Large intestine (tissue), 3 donors: ENCODE measurements around the gene SEPTIN5. TPM values are rescaled to one million over a fixed set of nuclear protein-coding genes. Genes with fewer than 3 reads are reported as not detected.
"Not testable (repeated sequence)": the region's sequence is repeated elsewhere in the genome, so short reads cannot be mapped to it uniquely, and the experiment has no call there.

ENCODE experiments used
- DNase-seq, 2 donors: peaks; one replicate each; pipeline versions ENCODE4 v3.0.0 to v3.0.0-alpha.2; 2013
- H3K27ac ChIP-seq: one replicate; pipeline ENCODE4 v1.5.1; 2013; ENCODE audit warnings: low read length
- H3K27me3 ChIP-seq: 2 replicates; pipeline ENCODE4 v1.6.1; 2013; ENCODE audit warnings: low read length; ENCODE audit not compliant: control insufficient read depth, insufficient read depth
- H3K36me3 ChIP-seq: 2 replicates; pipeline ENCODE4 v1.6.1; 2013; ENCODE audit warnings: low read length; ENCODE audit not compliant: control insufficient read depth, insufficient read depth
- H3K4me1 ChIP-seq: one replicate; pipeline ENCODE4 v1.6.1; 2013; ENCODE audit warnings: low read length; ENCODE audit not compliant: control insufficient read depth, insufficient read depth
- H3K4me3 ChIP-seq: one replicate; pipeline ENCODE4 v1.5.1; 2013; ENCODE audit warnings: low read length
- H3K9me3 ChIP-seq: one replicate; pipeline ENCODE4 v1.6.1; 2013; ENCODE audit warnings: mild to moderate bottlenecking, low read depth, low read length, moderate library complexity; ENCODE audit not compliant: control insufficient read depth
- WGBS: methylation state at CpG from one replicate; pipeline ENCODE4 v1.1.5; 2013; ENCODE audit warnings: low lambda C conversion rate; ENCODE audit not compliant: insufficient coverage; 5-methylcytosine and 5-hydroxymethylcytosine counted together
- polyA plus RNA-seq: library from polyadenylated mRNA; unstranded; fragments of 120-200 nt; gene quantifications from one replicate; pipeline ENCODE4 v1.2.1, GENCODE V29; 2013

SEPTIN5 gene
- polyA plus RNA-seq, 1 donor = 24.9 TPM

- no CpG with 5 or more reads among the region's 12 CpGs for WGBS
- Histone ChIP-seq H3K9me3 (no peaks in the 10 kb centered on the region), H3K4me3 (no peak overlapping the region), H3K4me1 (no peaks in the 10 kb centered on the region), H3K27me3 (peaks cover 12% of the 10 kb centered on the region), H3K27ac (no peak overlapping the region), H3K36me3 (no peaks in the 10 kb centered on the region)
- DNase-seq = no peak
Observed at GRCh38 chr22:19693981-19694670, 20.2 kb upstream of the SEPTIN5 start.

GRCh38 chr22:19694696-19695095, 19.6 kb upstream of the SEPTIN5 start:
- H3K27ac ChIP-seq = no peak overlapping the region
- H3K27me3 ChIP-seq = peaks cover 8% of the 10 kb centered on the region
- no CpG with 5 or more reads among the region's 13 CpGs for WGBS
- H3K4me1 ChIP-seq = no peaks in the 10 kb centered on the region
- H3K4me3 ChIP-seq = no peak overlapping the region
- no peak for DNase-seq
- no peaks in the 10 kb centered on the region for H3K36me3 ChIP-seq
- H3K9me3 ChIP-seq = no peaks in the 10 kb centered on the region

GRCh38 chr22:19696504-19697276, 17.6 kb upstream of the SEPTIN5 start:
- WGBS = no CpG with 5 or more reads among the region's 2 CpGs
- H3K36me3 ChIP-seq = no peaks in the 10 kb centered on the region
- no peaks in the 10 kb centered on the region for H3K4me1 ChIP-seq

GRCh38 chr22:19697871-19698270, 16.4 kb upstream of the SEPTIN5 start:
- WGBS = no CpG with 5 or more reads among the region's 1 CpG
- H3K4me1 ChIP-seq, H3K27ac ChIP-seq, H3K36me3 ChIP-seq, H3K27me3 ChIP-seq, H3K4me3 ChIP-seq, DNase-seq, H3K9me3 ChIP-seq: not testable (repeated sequence)

More at GRCh38 chr22:19696504-19697276, 17.6 kb upstream of the SEPTIN5 start:
- no peak for DNase-seq
- Histone ChIP-seq H3K4me3 (no peak overlapping the region), H3K27ac (no peak overlapping the region), H3K9me3 (no peaks in the 10 kb centered on the region), H3K27me3 (peaks cover 2% of the 10 kb centered on the region)

GRCh38 chr22:19700790-19701419, 13.4 kb upstream of the SEPTIN5 start:
- Histone ChIP-seq H3K4me1 (peaks cover 13% of the 10 kb centered on the region), H3K36me3 (no peaks in the 10 kb centered on the region), H3K27ac (no peak overlapping the region), H3K27me3 (no peaks in the 10 kb centered on the region), H3K9me3 (no peaks in the 10 kb centered on the region), H3K4me3 (no peak overlapping the region)
- DNase-seq = no peak
- WGBS = 96% methylated on average over 6 of the region's 6 CpGs

GRCh38 chr22:19701420-19702145, 12.7 kb upstream of the SEPTIN5 start:
- DNase-seq = no peak
- H3K27ac ChIP-seq = no peak overlapping the region
- WGBS = 80% methylated on average over 1 of the region's 10 CpGs

GRCh38 chr22:19703869-19704268, 10.4 kb upstream of the SEPTIN5 start:
- no peaks in the 10 kb centered on the region for H3K27me3 ChIP-seq
- peak overlapping the region; percentile 50 for H3K27ac ChIP-seq
- H3K4me1 ChIP-seq = peaks cover 13% of the 10 kb centered on the region
- peak in 1 of 2 donors; percentile 64 for DNase-seq
- no peak overlapping the region for H3K4me3 ChIP-seq
- H3K36me3 ChIP-seq = no peaks in the 10 kb centered on the region
- WGBS = no CpG with 5 or more reads among the region's 9 CpGs
- no peaks in the 10 kb centered on the region for H3K9me3 ChIP-seq

More at GRCh38 chr22:19701420-19702145, 12.7 kb upstream of the SEPTIN5 start:
- Histone ChIP-seq H3K36me3 (no peaks in the 10 kb centered on the region), H3K9me3 (no peaks in the 10 kb centered on the region), H3K27me3 (no peaks in the 10 kb centered on the region), H3K4me1 (peaks cover 13% of the 10 kb centered on the region), H3K4me3 (no peak overlapping the region)

GRCh38 chr22:19704355-19705015, 9.8 kb upstream of the SEPTIN5 start:
- no CpG with 5 or more reads among the region's 15 CpGs for WGBS
- peak in 1 of 2 donors; percentile 74 for DNase-seq
- no peaks in the 10 kb centered on the region for H3K36me3 ChIP-seq
- no peak overlapping the region for H3K4me3 ChIP-seq
- H3K9me3 ChIP-seq = no peaks in the 10 kb centered on the region
- peak overlapping the region; percentile 50 for H3K27ac ChIP-seq
- peaks cover 13% of the 10 kb centered on the region for H3K4me1 ChIP-seq
- no peaks in the 10 kb centered on the region for H3K27me3 ChIP-seq

GRCh38 chr22:19705181-19705934, 8.9 kb upstream of the SEPTIN5 start:
- H3K4me3 ChIP-seq = no peak overlapping the region
- peaks cover 13% of the 10 kb centered on the region for H3K4me1 ChIP-seq
- no peaks in the 10 kb centered on the region for H3K9me3 ChIP-seq
- no peaks in the 10 kb centered on the region for H3K27me3 ChIP-seq
- H3K27ac ChIP-seq = no peak overlapping the region
- WGBS = no CpG with 5 or more reads among the region's 14 CpGs
- no peaks in the 10 kb centered on the region for H3K36me3 ChIP-seq
- DNase-seq = no peak
